Heart left ventricle (tissue), 16 donors: ENCODE results near the gene PPP2R1A. TPM values are rescaled to one million over a fixed set of nuclear protein-coding genes. Genes with fewer than 3 reads are reported as not detected.

Experiments
- ATAC-seq, 4 donors: fragments of 200-7000 bp; cut with Tn5 transposase; one replicate each; pipeline ENCODE4 v1.9.1; 2020 to 2022; ENCODE audit warnings: moderate library complexity in 4 of 4, mild to moderate bottlenecking in 3 of 4, moderate number of reproducible peaks in 1 of 4
- DNase-seq, 5 donors: peaks; one replicate each; pipeline ENCODE4 v3.0.0-alpha.2; 2020
- H3K27ac ChIP-seq, 12 donors: fragments of 200-600 bp; sonication (generic) in 4 of 12; one replicate each; pipeline versions ENCODE4 v1.5.0 to v1.8.0; 2016 to 2022; ENCODE audit warnings: mild to moderate bottlenecking in 2 of 12
- H3K27me3 ChIP-seq, 9 donors: fragments of 200-600 bp; sonication (generic) in 2 of 9; one replicate each; pipeline versions ENCODE4 v1.5.1 to v1.8.0; 2016 to 2022; ENCODE audit warnings: mild to moderate bottlenecking in 3 of 9
- H3K36me3 ChIP-seq, 9 donors: fragments of 200-600 bp; sonication (generic) in 2 of 9; one replicate each; pipeline versions ENCODE4 v1.5.0 to v1.8.0; 2018 to 2022; ENCODE audit warnings: mild to moderate bottlenecking in 2 of 9
- H3K4me1 ChIP-seq, 12 donors: fragments of 200-600 bp; sonication (generic) in 4 of 12; one replicate each; pipeline versions ENCODE4 v1.5.0 to v1.8.0; 2016 to 2022; ENCODE audit warnings: mild to moderate bottlenecking in 3 of 12
- H3K4me3 ChIP-seq, 12 donors: fragments of 200-600 bp; sonication (generic) in 4 of 12; one replicate each; pipeline versions ENCODE4 v1.5.0 to v1.8.0; 2017 to 2022; ENCODE audit warnings: mild to moderate bottlenecking in 9 of 12, moderate library complexity in 4 of 12
- H3K9me3 ChIP-seq, 12 donors: fragments of 200-600 bp; sonication (generic) in 4 of 12; one replicate each; pipeline versions ENCODE4 v1.5.0 to v1.8.0; 2016 to 2022; ENCODE audit warnings: mild to moderate bottlenecking in 1 of 12
- POLR2A ChIP-seq, 2 donors: fragments of 450-650 bp; IDR thresholded peaks; one replicate each; pipeline ENCODE4 v1.6.1; 2017; ENCODE audit warnings: antibody characterized with exemption in 2 of 2, mild to moderate bottlenecking in 2 of 2, moderate library complexity in 2 of 2
- WGBS, 4 donors: extraction: QIAGEN DNeasy Blood & Tissue Kit in 2 of 4; methylation state at CpG; one replicate each; pipeline versions ENCODE4 v1.1.5 to v1.1.7; 2013 to 2018; 5-methylcytosine and 5-hydroxymethylcytosine counted together
- intact Hi-C, 10 donors: fragments of 100-400 bp; cut with DNase I; formaldehyde crosslinking; loops; one replicate each; pipeline versions ENCODE4 v1.11.1 to v1.14.2; 2022
- microRNA-seq, 4 donors: library from miRNA; unstranded; fragments of <30 nt; microRNA quantifications; one replicate each; pipeline versions ENCODE4 to v1.2.0, GENCODE V29; 2017 to 2020
- polyA plus RNA-seq, 2 donors: library from polyadenylated mRNA; stranded (reverse); fragments of 200-250 nt; gene quantifications; one replicate each; pipeline ENCODE4 v1.2.3, GENCODE V29; 2013
- total RNA-seq, 9 donors: library from RNA; depleted of rRNA in 2 of 9; stranded (reverse); fragments of >200 nt in 2 of 9; fragmentation: NEBNext Ultra II Directional in 3 of 9; extraction: Animal tissue kit (Norgen Biotek cat#: 25700) in 3 of 9; gene quantifications; one replicate each; pipeline versions ENCODE4 v1.1.0 to v1.2.4, GENCODE V29; 2016 to 2023
- TF ChIP-seq, protein P1 (sequence below), 12 donors: fragments of 200-600 bp; sonication (generic) in 4 of 12; IDR thresholded peaks; one replicate each; pipeline versions ENCODE4 v1.5.0 to v1.8.0; 2018 to 2022; ENCODE audit warnings: antibody characterized with exemption in 12 of 12, mild to moderate bottlenecking in 5 of 12
- donor health status: ischemic (EF 13 %, LVEDD 7.1; RV severe dilation, severe dysfunction).
- donor health status: healthy with polysubstance abuse.
- donor health status: DM: no; HTN: yes; CAD: no.
- donor health status: DM: no; HTN: no; CAD: no.
- donor health status: ischemic (EF 25% LVEDD 6.9; RV normal size, moderate dysfunction).
- donor health status: ischemic (EF 25% LVEDD 5.7; RV mildly dilated, moderate dysfunction).
- donor health status: healthy.
- donor health status: DM: yes; HTN: yes; CAD: no.
- donor health status: ischemic (EF 35%, LVEDD 5.7; RV mildly dilated, moderate dysfunction).
- donor health status: nonischemic (EF 11% LVEDD 7.7; RV severe dilation, severe dysfunction).
- donor health status: DM: yes; HTN: yes; CAD: no.
- donor health status: PGD.
- donor health status: ischemic (EF 29% LVEDD 5.4; RV normal size, mild dysfunction).
- donor health status: nonischemic (EF 23%, LVEDD 6.1; RV moderate dilation, normal function).

The PPP2R1A gene
- total and polyA plus RNA-seq, 11 donors = 258 to 447 (median 364) TPM

DNA sequence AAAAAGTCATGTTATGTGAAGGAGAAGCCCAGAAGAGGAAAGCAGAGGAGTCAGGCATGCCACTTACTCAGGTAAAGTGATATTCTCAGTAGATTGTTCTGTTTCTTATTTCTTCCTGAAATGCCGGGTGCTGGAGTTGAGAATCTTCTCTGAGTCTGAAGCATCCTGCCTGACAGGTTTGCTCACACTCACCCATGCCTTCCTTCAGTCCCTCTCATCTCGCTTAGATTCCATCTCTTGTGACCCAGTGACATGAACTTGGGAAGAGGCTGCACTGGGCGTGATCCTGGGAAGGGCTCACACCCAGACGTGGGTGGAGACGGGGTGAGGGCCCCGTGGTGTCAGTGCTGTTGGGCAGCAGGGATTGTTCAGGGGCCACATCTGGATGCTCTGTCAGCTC is 87.6 kb downstream of the PPP2R1A start:
- peaks cover 0 to 16% (median 0%) of the 10 kb centered on the region in 12 donors for H3K9me3 ChIP-seq
- no peak overlapping the region for H3K4me3 ChIP-seq
- WGBS, 4 donors = 86 to 87% (median 87%) methylated on average over 6 of the region's 6 CpGs
- peaks cover 0 to 16% (median 3%) of the 10 kb centered on the region in 12 donors for H3K4me1 ChIP-seq
- H3K27me3 ChIP-seq = no peaks in the 10 kb centered on the region
- ATAC-seq (no peak), DNase-seq (no peak)
- peaks cover 0 to 23% (median 0%) of the 10 kb centered on the region in 9 donors for H3K36me3 ChIP-seq
- TF ChIP-seq, protein P1, sequence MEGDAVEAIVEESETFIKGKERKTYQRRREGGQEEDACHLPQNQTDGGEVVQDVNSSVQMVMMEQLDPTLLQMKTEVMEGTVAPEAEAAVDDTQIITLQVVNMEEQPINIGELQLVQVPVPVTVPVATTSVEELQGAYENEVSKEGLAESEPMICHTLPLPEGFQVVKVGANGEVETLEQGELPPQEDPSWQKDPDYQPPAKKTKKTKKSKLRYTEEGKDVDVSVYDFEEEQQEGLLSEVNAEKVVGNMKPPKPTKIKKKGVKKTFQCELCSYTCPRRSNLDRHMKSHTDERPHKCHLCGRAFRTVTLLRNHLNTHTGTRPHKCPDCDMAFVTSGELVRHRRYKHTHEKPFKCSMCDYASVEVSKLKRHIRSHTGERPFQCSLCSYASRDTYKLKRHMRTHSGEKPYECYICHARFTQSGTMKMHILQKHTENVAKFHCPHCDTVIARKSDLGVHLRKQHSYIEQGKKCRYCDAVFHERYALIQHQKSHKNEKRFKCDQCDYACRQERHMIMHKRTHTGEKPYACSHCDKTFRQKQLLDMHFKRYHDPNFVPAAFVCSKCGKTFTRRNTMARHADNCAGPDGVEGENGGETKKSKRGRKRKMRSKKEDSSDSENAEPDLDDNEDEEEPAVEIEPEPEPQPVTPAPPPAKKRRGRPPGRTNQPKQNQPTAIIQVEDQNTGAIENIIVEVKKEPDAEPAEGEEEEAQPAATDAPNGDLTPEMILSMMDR (IDR thresholded peaks at IDR 0.05) = no peak
- no peak for TF ChIP-seq POLR2A (IDR thresholded peaks at IDR 0.05)
- intact Hi-C loops = no loop called here
- H3K27ac ChIP-seq = no peak overlapping the region

Small RNAs within 50 kb of the gene (microRNA-seq; reads per million reads assigned to microRNA genes)
- gene MIR6801 = 0 to 0.13 (median 0) reads per million in 4 donors

Other genes starting within 250 kb of the PPP2R1A start
- 10 to 100 TPM in 1 of 9 donors, 1 to 10 TPM in 8; 3.4 to 10.7 (median 7.6) TPM for gene ZNF350, start 203.2 kb upstream of the PPP2R1A start, total RNA-seq
- 1 to 10 TPM; 4.6 to 5.5 TPM for gene ZNF350, start 203.2 kb upstream of the PPP2R1A start, polyA plus RNA-seq
- gene ZNF615, start 181.8 kb upstream of the PPP2R1A start, total RNA-seq = 10 to 100 TPM in 6 of 9 donors, 1 to 10 TPM in 3; 7.5 to 14.8 (median 10.2) TPM
- gene ZNF615, start 181.8 kb upstream of the PPP2R1A start, polyA plus RNA-seq = 1 to 10 TPM; 3.9 to 6.4 TPM
- gene ZNF614, start 161.7 kb upstream of the PPP2R1A start, total RNA-seq = 1 to 10 TPM; 4.6 to 7.9 (median 6.8) TPM
- 1 to 10 TPM; 2.1 to 5.6 TPM for gene ZNF614, start 161.7 kb upstream of the PPP2R1A start, polyA plus RNA-seq
- gene ZNF432, start 141.2 kb upstream of the PPP2R1A start, total RNA-seq = 10 to 100 TPM in 1 of 9 donors, 1 to 10 TPM in 8; 3.4 to 10.9 (median 8.2) TPM
- gene ZNF432, start 141.2 kb upstream of the PPP2R1A start, polyA plus RNA-seq = 1 to 10 TPM; 5.4 to 8.0 TPM
- 10 to 100 TPM in 3 of 9 donors, 1 to 10 TPM in 6; 6.8 to 12.9 (median 8.5) TPM for gene ZNF841, start 94.3 kb upstream of the PPP2R1A start, total RNA-seq
- 1 to 10 TPM; 6.2 to 6.8 TPM for gene ZNF841, start 94.3 kb upstream of the PPP2R1A start, polyA plus RNA-seq
- 10 to 100 TPM in 1 of 9 donors, 1 to 10 TPM in 8; 1.8 to 10.0 (median 6.7) TPM for gene ZNF616, start 50.1 kb upstream of the PPP2R1A start, total RNA-seq
- gene ZNF616, start 50.1 kb upstream of the PPP2R1A start, polyA plus RNA-seq = 1 to 10 TPM; 1.7 to 3.4 TPM
- gene ZNF836, start 18.4 kb upstream of the PPP2R1A start, total RNA-seq = 10 to 100 TPM in 2 of 9 donors, 1 to 10 TPM in 7; 4.1 to 11.0 (median 7.3) TPM
- gene ZNF836, start 18.4 kb upstream of the PPP2R1A start, polyA plus RNA-seq = 1 to 10 TPM; 3.0 to 4.7 TPM
- gene ZNF766, start 79.5 kb downstream of the PPP2R1A start, total RNA-seq = 10 to 100 TPM in 5 of 9 donors, 1 to 10 TPM in 4; 4.8 to 16.6 (median 10.7) TPM
- gene ZNF766, start 79.5 kb downstream of the PPP2R1A start, polyA plus RNA-seq = 1 to 10 TPM; 2.9 to 6.4 TPM
- gene ZNF480, start 107.1 kb downstream of the PPP2R1A start, total RNA-seq = 10 to 100 TPM in 8 of 9 donors, 1 to 10 TPM in 1; 9.8 to 20.2 (median 13.3) TPM
- gene ZNF480, start 107.1 kb downstream of the PPP2R1A start, polyA plus RNA-seq = 10 to 100 TPM; 10.3 to 16.3 TPM
- gene ZNF610, start 146.2 kb downstream of the PPP2R1A start, total RNA-seq = 1 to 10 TPM; 2.5 to 8.2 (median 3.4) TPM
- gene ZNF610, start 146.2 kb downstream of the PPP2R1A start, polyA plus RNA-seq = 1 to 10 TPM; 2.4 to 2.8 TPM
- gene ZNF880, start 179.9 kb downstream of the PPP2R1A start, total RNA-seq = 10 to 100 TPM; 11.4 to 30.6 (median 17.0) TPM
- 10 to 100 TPM; 16.4 to 19.5 TPM for gene ZNF880, start 179.9 kb downstream of the PPP2R1A start, polyA plus RNA-seq
- gene ZNF528, start 207.8 kb downstream of the PPP2R1A start, total RNA-seq = 10 to 100 TPM in 8 of 9 donors, 1 to 10 TPM in 1; 8.2 to 24.6 (median 18.4) TPM
- 10 to 100 TPM; 10.7 to 14.6 TPM for gene ZNF528, start 207.8 kb downstream of the PPP2R1A start, polyA plus RNA-seq
- gene ZNF534, start 239.1 kb downstream of the PPP2R1A start, total RNA-seq = under 1 TPM in 8 of 9 donors, not detected in 1; 0.27 to 0.63 (median 0.45) TPM
- under 1 TPM; 0.11 to 0.30 TPM for gene ZNF534, start 239.1 kb downstream of the PPP2R1A start, polyA plus RNA-seq